ENCODE data around the gene OLAH. TPM values are rescaled to one million over a fixed set of nuclear protein-coding genes. Genes with fewer than 3 reads are reported as not detected.
"Not testable (repeated sequence)": the region's sequence is repeated elsewhere in the genome, so short reads cannot be mapped to it uniquely, and the experiment has no call there.

Gene OLAH
- total and polyA plus RNA-seq, 2 experiments from 2014 or later = not detected

DNA sequence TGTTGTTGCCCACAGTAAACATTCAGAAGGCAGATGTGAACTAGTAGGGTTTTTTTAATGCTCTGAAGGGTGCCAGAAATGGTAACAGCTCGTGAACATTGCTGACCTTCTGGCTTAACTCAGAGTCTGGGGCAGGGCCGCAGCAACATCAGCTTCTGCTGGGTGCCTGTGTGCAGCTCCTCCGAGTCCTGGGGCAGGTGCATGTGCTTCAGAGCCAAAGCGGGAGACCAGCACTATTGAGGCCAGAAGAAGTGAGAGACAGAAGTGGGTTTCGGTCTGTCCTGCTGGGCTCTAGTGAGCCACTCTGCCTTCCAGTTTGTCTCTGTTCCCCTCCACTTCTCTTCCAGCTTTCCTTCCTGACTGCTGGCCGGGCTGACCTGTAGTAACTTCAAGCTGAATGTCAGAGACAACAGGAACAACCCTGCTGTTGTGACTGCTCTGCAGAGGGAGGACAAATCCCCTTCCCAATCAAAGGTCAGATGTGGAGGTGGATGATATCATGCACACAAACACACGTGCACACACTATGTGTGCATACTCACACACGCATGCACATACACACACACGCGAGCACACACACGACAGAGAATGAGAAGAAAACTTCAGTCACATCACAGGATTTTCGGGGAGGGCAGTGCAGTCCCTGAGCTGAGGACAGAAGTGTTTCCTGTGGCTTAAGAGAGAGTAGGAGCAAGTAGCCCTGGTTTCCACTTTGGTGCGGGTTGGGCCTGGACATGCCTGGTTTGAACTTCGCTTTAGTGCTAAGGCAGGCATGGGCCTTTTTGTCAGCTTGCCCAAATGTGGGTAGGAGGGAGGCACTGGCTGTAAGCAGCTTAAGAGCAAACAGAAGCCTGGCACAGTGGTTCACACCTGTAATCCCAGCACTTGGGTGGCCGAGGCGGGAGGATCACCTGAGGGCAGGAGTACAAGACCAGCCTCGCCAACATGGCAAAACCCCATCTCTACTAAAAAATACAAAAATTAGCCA lies 19.4 kb upstream of the OLAH start:
- H3K4me1 ChIP-seq (ENCODE audit: insufficient read depth); H3K9me3 ChIP-seq (ENCODE audit: low read depth); H3K4me3 ChIP-seq; H3K27me3 ChIP-seq (replicated peaks; ENCODE audit: insufficient read depth); H3K36me3 ChIP-seq (ENCODE audit: low read depth); H3K4me2 ChIP-seq (ENCODE audit: unreplicated experiment); H3K27ac ChIP-seq; H4K20me1 ChIP-seq (ENCODE audit: insufficient read depth); H2AFZ ChIP-seq; H3K9ac ChIP-seq; H3K79me2 ChIP-seq (ENCODE audit: insufficient read depth); in situ Hi-C loops (cut with MboI); H3F3A ChIP-seq (ENCODE audit: insufficient read depth); DNase-seq; H3K9me2 ChIP-seq (ENCODE audit: insufficient read depth): not testable (repeated sequence)
- WGBS, 2 experiments (ENCODE audit: low coverage in 1 of 2, low lambda C conversion rate in 2 of 2, missing lambda C conversion rate in 2 of 2) = 77 to 78% methylated on average over 17 of the region's 17 CpGs

DNA sequence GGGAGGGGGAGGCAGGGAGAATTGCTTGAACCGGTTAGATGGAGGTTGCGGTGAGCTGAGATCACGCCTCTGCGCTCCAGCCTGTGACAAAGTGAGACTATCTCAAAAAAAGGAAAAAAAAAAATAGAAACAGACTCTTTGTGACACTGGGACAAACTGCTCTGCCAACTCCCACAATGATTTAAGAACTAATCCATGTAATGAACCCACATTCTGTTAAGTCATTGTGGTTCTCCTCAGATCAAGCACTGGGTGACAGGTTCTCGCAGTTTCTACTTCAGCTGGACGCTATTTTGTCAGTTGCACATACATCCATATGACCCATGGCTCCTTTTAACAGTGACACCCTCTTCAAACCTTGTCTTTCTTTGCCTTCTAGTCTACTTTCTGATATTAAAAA lies 18.7 kb upstream of the OLAH start:
- in situ Hi-C loops (cut with MboI); H3K4me1 ChIP-seq (ENCODE audit: insufficient read depth); H3K79me2 ChIP-seq (ENCODE audit: insufficient read depth); H3F3A ChIP-seq (ENCODE audit: insufficient read depth); H3K4me2 ChIP-seq (ENCODE audit: unreplicated experiment); H2AFZ ChIP-seq; H3K36me3 ChIP-seq (ENCODE audit: low read depth); H3K27ac ChIP-seq; H3K9me3 ChIP-seq (ENCODE audit: low read depth); H3K9me2 ChIP-seq (ENCODE audit: insufficient read depth); DNase-seq; H3K4me3 ChIP-seq; H3K27me3 ChIP-seq (replicated peaks; ENCODE audit: insufficient read depth); H3K9ac ChIP-seq; H4K20me1 ChIP-seq (ENCODE audit: insufficient read depth): not testable (repeated sequence)
- 93 to 99% methylated on average over 6 of the region's 6 CpGs for WGBS, 2 experiments (ENCODE audit: low coverage in 1 of 2, low lambda C conversion rate in 2 of 2, missing lambda C conversion rate in 2 of 2)

DNA sequence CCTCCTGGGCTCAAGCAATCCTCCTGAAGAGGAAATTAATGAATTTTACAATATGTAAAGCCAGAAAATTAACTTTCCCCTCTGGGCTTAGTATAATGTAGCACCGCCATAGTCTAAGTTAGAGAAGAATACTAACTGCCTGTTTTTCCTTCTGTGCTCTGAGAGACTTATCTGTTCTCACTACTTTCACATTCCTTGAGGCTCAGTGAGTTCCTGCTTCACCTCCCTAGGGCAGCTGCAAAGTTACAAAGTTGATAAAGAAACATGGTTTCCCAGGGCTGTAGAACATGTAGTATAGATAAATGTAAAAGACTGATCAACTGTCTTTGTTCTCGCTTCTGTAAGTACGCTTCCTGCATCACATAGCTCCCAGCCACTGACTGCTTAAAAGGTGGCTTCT lies 16.0 kb upstream of the OLAH start:
- 32 to 38% methylated on average over 3 of the region's 3 CpGs for WGBS, 2 experiments (ENCODE audit: low coverage in 1 of 2, low lambda C conversion rate in 2 of 2, missing lambda C conversion rate in 2 of 2)
- no peak for TF ChIP-seq EZH2phosphoT487 (IDR thresholded peaks at IDR 0.05; ENCODE audit: insufficient read depth, low read depth)
- no peak for TF ChIP-seq EZH2 (IDR thresholded peaks at IDR 0.05; ENCODE audit: insufficient read depth, poor library complexity, severe bottlenecking)
- in situ Hi-C loops (cut with MboI) = no loop called here

DNA sequence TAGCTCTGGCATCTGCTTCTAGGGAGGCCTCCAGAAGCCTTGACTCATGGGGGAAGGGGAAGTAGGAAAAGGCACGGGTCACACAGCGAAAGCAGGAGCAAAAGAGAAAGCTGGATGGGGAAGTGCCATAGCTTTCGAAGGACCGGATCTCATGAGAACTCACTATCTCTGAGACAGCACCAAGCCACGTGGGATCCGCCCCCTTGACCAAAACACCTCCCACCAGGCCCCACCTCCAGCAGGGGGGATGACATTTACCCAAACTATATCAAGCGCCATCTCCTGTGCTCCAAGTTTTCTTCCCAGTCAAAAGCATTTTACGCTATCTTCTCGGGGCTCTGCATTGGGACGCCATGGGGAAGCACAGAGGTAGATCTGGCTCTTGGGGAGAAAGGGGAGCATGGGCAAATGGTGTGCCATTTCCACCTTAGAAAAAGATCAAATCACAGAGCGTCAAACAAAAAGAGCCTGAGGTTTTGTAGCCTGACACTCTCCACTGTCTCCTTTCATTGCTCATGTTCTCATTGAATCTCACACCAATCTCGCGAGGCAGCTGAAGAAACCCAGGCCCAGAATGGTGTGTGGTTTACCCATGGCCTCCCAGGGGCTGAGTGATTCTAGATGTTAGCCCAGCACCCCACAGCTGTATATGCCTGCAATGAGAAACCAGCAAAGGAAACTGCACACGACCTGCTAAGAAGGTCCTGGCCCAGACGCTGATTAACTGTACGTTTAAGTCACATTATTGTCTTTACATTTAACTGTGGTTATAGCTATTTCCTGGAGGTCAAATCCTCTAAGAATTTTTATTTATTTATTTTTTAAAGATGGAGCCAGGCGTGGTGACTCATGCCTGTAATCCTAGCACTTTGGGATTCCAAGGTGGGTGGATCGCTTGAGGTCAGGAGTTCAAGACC lies 8.1 kb upstream of the OLAH start:
- 59 to 67% methylated on average over 18 of the region's 18 CpGs for WGBS, 2 experiments (ENCODE audit: low coverage in 1 of 2, low lambda C conversion rate in 2 of 2, missing lambda C conversion rate in 2 of 2)
- Histone ChIP-seq H3K9me3 (ENCODE audit: low read depth) (no peaks in the 10 kb centered on the region), H3K9me2 (ENCODE audit: insufficient read depth) (no peaks in the 10 kb centered on the region), H4K20me1 (ENCODE audit: insufficient read depth) (no peaks in the 10 kb centered on the region), H3K4me3 (no peak overlapping the region), H3F3A (ENCODE audit: insufficient read depth) (no peaks in the 10 kb centered on the region), H2AFZ (no peak overlapping the region), H3K79me2 (ENCODE audit: insufficient read depth) (no peaks in the 10 kb centered on the region), H3K27me3 (replicated peaks; ENCODE audit: insufficient read depth) (no peaks in the 10 kb centered on the region), H3K4me1 (ENCODE audit: insufficient read depth) (no peaks in the 10 kb centered on the region), H3K4me2 (ENCODE audit: unreplicated experiment) (no peak overlapping the region), H3K9ac (no peak overlapping the region), H3K36me3 (ENCODE audit: low read depth) (no peaks in the 10 kb centered on the region), H3K27ac (no peak overlapping the region)
- in situ Hi-C loops (cut with MboI) = no loop called here
- DNase-seq = no peak
- TF ChIP-seq EZH2phosphoT487 (IDR thresholded peaks at IDR 0.05; ENCODE audit: insufficient read depth, low read depth) (no peak), EZH2 (IDR thresholded peaks at IDR 0.05; ENCODE audit: insufficient read depth, poor library complexity, severe bottlenecking) (no peak)

More for the DNA sequence above, 16.0 kb upstream of the OLAH start:
- Histone ChIP-seq H3K4me3 (no peak overlapping the region), H4K20me1 (ENCODE audit: insufficient read depth) (no peaks in the 10 kb centered on the region), H3K36me3 (ENCODE audit: low read depth) (no peaks in the 10 kb centered on the region), H3K27ac (no peak overlapping the region), H2AFZ (no peak overlapping the region), H3K4me2 (ENCODE audit: unreplicated experiment) (no peak overlapping the region), H3K9ac (no peak overlapping the region), H3F3A (ENCODE audit: insufficient read depth) (no peaks in the 10 kb centered on the region), H3K9me3 (ENCODE audit: low read depth) (no peaks in the 10 kb centered on the region), H3K27me3 (replicated peaks; ENCODE audit: insufficient read depth) (no peaks in the 10 kb centered on the region), H3K9me2 (ENCODE audit: insufficient read depth) (no peaks in the 10 kb centered on the region), H3K4me1 (ENCODE audit: insufficient read depth) (no peaks in the 10 kb centered on the region), H3K79me2 (ENCODE audit: insufficient read depth) (no peaks in the 10 kb centered on the region)
- DNase-seq = no peak

All from GM23248 (cell line).